Measurements from ENCODE around the gene USP48. TPM values are rescaled to one million over a fixed set of nuclear protein-coding genes. Genes with fewer than 3 reads are reported as not detected.
"Not testable (repeated sequence)": the region's sequence is repeated elsewhere in the genome, so short reads cannot be mapped to it uniquely, and the experiment has no call there.

USP48 gene
- total and polyA plus RNA-seq, 10 donors: 17.5 to 105 (median 82.4) TPM

DNA sequence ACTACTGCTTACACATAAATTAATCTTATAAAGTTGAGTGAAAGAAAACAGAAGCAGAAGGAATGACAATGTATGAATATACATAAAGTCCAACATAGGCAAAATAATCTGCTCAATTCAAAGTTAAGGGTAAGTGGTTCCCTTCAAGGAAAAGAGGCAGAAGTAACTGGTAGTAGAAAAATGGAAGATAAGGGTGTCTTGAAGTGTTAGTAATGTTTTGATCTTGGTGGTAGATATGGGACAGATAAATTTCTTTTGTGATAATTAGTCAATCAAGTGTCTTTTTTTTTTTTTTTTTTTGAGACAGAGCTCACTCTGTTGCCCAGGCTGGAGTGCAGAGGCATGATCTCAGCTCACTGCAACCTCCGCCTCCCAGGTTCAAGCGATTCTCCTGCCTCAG, 12.7 kb downstream of the USP48 start:
- peaks cover 21 to 100% (median 80%) of the 10 kb centered on the region in 6 donors for H3K4me1 ChIP-seq
- WGBS, 5 donors: 90 to 100% (median 97%) methylated on average over 2 of the region's 2 CpGs
- H3K9me3 ChIP-seq: no peaks in the 10 kb centered on the region
- TF ChIP-seq POLR2A (IDR thresholded peaks at IDR 0.05) (no peak), POLR2AphosphoS5 (IDR thresholded peaks at IDR 0.05) (no peak)
- TF ChIP-seq, protein P1, sequence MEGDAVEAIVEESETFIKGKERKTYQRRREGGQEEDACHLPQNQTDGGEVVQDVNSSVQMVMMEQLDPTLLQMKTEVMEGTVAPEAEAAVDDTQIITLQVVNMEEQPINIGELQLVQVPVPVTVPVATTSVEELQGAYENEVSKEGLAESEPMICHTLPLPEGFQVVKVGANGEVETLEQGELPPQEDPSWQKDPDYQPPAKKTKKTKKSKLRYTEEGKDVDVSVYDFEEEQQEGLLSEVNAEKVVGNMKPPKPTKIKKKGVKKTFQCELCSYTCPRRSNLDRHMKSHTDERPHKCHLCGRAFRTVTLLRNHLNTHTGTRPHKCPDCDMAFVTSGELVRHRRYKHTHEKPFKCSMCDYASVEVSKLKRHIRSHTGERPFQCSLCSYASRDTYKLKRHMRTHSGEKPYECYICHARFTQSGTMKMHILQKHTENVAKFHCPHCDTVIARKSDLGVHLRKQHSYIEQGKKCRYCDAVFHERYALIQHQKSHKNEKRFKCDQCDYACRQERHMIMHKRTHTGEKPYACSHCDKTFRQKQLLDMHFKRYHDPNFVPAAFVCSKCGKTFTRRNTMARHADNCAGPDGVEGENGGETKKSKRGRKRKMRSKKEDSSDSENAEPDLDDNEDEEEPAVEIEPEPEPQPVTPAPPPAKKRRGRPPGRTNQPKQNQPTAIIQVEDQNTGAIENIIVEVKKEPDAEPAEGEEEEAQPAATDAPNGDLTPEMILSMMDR (IDR thresholded peaks at IDR 0.05 in 8 of 11, conservative IDR thresholded peaks at IDR 0.05 in 3 of 11): no peak
- intact Hi-C loops (cut with DNase I; ENCODE audit: low total_unique reads): no loop called here
- no peaks in the 10 kb centered on the region for H3K27me3 ChIP-seq (replicated peaks in 1 of 7)
- DNase-seq: no peak
- H3K27ac ChIP-seq: peak overlapping the region in 2 of 8 donors; percentile 55 to 84
- no peak overlapping the region for H3K4me3 ChIP-seq
- peaks cover 0 to 6% (median 0%) of the 10 kb centered on the region in 6 donors for H3K36me3 ChIP-seq

DNA sequence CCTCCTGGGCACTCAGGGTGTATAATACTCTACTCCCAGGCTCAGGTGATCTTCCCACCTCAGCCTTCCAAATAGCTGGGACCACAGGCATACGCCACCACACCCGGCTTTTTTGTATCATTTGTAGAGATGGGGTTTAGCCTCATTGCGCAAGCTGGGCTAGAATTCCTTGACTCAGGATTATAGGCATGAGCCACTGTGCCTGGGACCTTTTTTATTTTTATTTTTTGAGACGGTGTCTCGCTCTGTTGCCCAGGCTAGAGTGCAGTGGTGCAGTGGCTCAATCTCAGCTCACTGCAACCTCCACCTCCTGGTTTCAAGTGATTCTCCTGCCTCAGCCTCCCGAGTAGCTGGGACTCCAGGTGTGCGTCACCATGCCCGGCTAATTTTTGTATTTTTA, 15.8 kb downstream of the USP48 start:
- H3K27me3 ChIP-seq (replicated peaks in 1 of 7); DNase-seq; intact Hi-C loops (cut with DNase I; ENCODE audit: low total_unique reads); H3K4me3 ChIP-seq; H3K9me3 ChIP-seq; H3K36me3 ChIP-seq: not testable (repeated sequence)
- Histone ChIP-seq H3K4me1 (peaks cover 26 to 100% (median 82%) of the 10 kb centered on the region in 6 donors), H3K27ac (peak overlapping the region in 4 of 8 donors; percentile 3 to 84 (median 82))
- WGBS, 5 donors: 83 to 97% (median 93%) methylated on average over 8 of the region's 8 CpGs

DNA sequence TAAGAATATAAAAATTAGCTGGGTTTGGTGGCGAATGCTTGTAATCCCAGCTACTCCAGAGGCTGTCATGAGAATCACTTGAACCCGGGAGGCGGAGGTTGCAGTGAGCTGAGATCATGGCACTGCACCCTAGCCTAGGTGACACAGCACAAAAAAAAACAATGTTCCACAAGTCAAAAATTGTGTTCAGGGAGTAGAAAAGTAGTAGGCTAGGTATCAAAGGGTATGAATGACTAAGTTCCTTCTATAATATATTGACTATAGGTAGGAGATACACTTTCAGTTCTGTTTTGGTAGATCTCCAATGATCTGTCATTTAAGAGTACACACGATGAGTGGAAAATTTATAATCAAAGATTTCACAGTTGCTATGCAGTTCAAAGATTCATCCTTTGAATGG, 16.7 kb downstream of the USP48 start:
- Histone ChIP-seq H3K27ac (peak overlapping the region in 2 of 8 donors; percentile 80 to 84), H3K4me3 (no peak overlapping the region), H3K36me3 (peaks cover 0 to 6% (median 0%) of the 10 kb centered on the region in 6 donors), H3K4me1 (peaks cover 26 to 100% (median 87%) of the 10 kb centered on the region in 6 donors), H3K9me3 (no peaks in the 10 kb centered on the region), H3K27me3 (replicated peaks in 1 of 7) (no peaks in the 10 kb centered on the region)
- DNase-seq: no peak
- WGBS, 5 donors: 68 to 94% (median 84%) methylated on average over 4 of the region's 4 CpGs
- TF ChIP-seq, protein P1 (IDR thresholded peaks at IDR 0.05 in 8 of 11, conservative IDR thresholded peaks at IDR 0.05 in 3 of 11): no peak
- no peak for TF ChIP-seq POLR2A (IDR thresholded peaks at IDR 0.05)
- TF ChIP-seq POLR2AphosphoS5 (IDR thresholded peaks at IDR 0.05): no peak
- intact Hi-C loops (cut with DNase I; ENCODE audit: low total_unique reads): no loop called here

DNA sequence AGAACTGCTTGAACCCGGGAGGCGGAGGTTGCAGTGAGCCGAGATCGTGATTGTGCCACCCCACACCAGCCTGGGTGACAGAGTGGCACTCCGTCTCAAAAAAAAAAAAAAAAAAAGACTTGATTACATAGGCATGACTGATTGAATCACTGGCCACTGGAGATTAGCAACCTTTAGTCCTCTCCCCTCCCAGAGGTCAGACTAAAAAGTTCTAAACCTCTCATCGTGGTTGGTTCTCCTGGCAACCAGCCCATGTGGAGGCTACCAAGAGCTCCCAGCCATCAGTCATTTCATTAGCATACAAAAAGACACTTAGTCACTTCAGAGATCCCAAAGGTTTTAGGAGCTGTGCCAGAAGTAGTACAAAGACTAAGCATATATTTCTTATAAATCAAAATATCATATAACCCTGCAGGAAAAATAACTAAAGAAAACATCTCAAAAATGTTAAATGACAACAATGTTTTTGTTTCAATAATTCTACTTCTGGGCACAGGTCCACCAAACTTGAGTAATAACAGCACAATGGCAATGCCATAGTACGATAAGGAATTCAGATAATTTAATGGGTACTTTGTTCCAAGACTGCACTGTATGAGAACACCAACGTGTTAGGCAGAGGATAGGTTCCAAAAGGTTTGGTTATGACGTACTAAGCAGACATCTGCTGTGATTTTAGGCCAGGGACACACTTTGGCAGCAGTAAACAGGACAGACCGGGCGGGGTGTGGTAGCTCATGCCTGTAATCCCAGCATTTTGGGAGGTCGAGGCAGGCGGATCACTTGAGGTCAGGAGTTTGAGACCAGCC, 18.1 kb downstream of the USP48 start:
- no peak for DNase-seq
- Histone ChIP-seq H3K4me1 (peaks cover 26 to 100% (median 93%) of the 10 kb centered on the region in 6 donors), H3K4me3 (no peak overlapping the region), H3K9me3 (no peaks in the 10 kb centered on the region), H3K27me3 (replicated peaks in 1 of 7) (no peaks in the 10 kb centered on the region), H3K27ac (peak overlapping the region in 5 of 8 donors; percentile 3 to 61 (median 41)), H3K36me3 (peaks cover 0 to 6% (median 0%) of the 10 kb centered on the region in 6 donors)
- intact Hi-C loops (cut with DNase I; ENCODE audit: low total_unique reads): no loop called here
- 63 to 76% (median 69%) methylated on average over 13 of the region's 13 CpGs for WGBS, 5 donors
- TF ChIP-seq POLR2A (IDR thresholded peaks at IDR 0.05): no peak
- no peak for TF ChIP-seq POLR2AphosphoS5 (IDR thresholded peaks at IDR 0.05)
- TF ChIP-seq, protein P1 (IDR thresholded peaks at IDR 0.05 in 8 of 11, conservative IDR thresholded peaks at IDR 0.05 in 3 of 11): no peak

All from spleen (tissue), 11 donors.